GM12872 (cell line): ENCODE measurements around the gene TGFB1.
A peak's percentile ranks its signal among the peaks of the same experiment; 100 is the strongest.

Source experiments
- CTCF ChIP-seq: IDR thresholded peaks from 3 replicates; pipeline ENCODE4 v1.5.1; 2011; ENCODE audit warnings: low read depth, mild to moderate bottlenecking, low read length, moderate library complexity; ENCODE audit not compliant: insufficient read depth

Gene TGFB1

GRCh38 chr19:41397086-41398049, 43.6 kb upstream of the TGFB1 start, which contains the start of the genes BCKDHA and EXOSC5:
TSS of gene BCKDHA (plus strand) at chr19:41397818. CDS start at chr19:41397828, 10 bp downstream.
TSS of gene EXOSC5 (minus strand) at chr19:41397359. CDS start at chr19:41397328, 31 bp downstream.
- no peak for TF ChIP-seq CTCF

GRCh38 chr19:41395355-41395754, 41.6 kb upstream of the TGFB1 start:
- TF ChIP-seq CTCF, result no peak

DNA sequence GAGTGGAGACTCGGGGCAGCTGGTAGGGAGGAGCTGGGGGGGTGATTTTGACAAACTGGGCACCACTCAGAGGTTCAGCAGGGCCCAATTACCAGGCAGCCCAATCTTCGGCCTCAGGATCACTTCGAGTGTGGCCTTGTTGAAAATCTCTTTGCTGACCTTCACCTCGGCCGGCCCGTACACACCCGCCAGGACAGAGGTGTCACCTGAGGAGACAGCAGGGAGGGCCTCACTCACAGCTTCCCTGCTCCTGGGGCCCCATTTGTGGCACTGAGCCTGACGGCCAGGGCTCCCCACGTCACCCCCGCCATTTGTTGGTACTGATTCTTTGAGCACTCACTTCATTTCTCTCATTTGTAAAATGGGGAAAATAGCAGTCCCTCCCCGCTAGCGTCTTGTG, 39.1 kb upstream of the TGFB1 start:
- TF ChIP-seq CTCF, result no peak

DNA sequence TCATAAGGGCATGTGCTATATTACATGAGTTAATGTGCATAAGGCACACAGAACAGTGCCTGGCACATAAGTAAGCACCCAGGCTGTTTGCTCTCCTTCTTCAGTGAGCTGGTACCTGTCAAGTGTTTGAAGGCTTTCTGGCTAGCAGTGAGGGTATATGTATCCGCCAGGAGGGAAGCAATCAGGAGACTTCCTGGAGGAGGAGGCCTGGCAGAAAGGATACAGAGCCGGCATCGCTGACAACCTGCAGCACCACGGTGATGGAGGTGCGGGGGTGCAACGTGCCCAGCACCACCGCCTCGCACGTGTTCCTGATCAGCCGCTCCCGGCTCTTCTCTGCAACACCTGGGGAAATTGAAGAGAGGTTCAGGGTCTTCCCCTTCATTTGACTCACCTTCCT, 37.9 kb upstream of the TGFB1 start:
- TF ChIP-seq CTCF, result no peak

DNA sequence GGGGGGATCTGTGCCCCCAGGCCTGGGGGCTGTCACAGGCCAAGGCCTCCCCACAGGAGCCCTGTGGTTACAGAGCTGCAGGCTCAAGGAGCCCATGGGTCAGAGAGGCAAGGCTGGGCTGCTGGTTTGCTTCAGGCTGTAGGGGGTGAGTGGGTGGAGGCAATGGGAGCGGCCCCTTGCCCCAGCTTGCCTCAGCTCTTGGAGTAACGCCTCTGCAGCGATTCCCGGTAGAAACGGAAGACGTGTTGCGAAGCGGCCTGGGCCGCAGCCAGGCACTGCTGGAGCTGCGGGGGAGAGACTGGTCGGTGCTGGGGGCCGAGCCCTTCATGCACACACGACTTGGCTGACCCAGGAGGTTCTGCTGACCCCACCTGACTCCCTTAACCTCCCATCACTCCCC, 32.7 kb upstream of the TGFB1 start:
- no peak for TF ChIP-seq CTCF

DNA sequence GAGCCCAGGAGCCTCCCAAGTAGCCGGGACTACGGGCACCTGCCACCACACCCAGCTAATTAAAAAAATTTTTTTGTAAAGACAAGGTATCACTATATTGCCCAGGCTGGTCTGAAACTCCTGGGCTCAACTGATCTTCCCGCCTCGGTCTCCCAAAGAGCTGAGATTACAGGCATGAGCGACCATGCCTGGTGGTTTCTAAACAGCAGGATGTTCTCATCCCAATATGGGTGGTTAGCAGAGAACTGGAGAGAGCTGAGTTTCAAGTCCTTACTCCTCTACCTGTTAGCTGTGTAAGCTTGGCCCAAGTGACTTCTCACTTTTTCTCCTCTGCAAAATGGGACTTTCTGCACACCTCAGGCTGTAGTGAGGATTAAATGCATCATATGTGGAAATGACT, 30.6 kb upstream of the TGFB1 start:
- TF ChIP-seq CTCF, result no peak

DNA sequence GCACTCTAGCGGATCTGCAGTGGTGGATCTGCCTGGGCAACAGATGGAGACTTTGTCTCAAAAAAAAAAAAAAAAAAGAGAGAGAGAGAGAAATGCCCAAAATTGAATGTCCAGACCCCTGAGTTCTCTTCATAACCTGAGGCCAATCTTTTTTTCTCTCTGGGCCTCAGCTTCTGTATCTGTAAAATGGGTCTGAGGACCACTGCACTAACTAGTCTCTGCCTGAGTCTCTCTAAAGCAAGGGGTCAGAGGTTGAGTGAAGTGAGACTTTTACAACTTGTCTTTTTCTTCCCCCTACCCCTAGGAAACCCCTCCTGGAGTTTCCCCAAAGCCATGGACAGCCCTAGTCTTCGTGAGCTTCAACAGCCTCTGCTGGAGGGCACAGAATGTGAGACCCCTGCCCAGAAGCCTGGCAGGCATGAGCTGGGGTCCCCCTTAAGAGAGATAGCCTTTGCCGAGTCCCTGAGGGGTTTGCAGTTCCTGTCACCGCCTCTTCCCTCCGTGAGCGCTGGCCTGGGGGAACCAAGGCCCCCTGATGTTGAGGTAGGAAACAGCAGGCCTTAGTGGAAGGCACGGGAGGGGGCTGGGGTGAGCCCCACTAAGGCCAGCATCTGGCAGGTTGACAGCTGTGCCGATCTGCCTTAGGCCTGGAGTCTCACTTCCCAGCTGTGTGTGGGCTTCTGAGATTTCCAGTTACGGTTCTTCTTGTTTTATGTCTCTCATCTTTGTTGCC, 24.4 kb upstream of the TGFB1 start:
- peak; percentile 80 for TF ChIP-seq CTCF
